ENCODE data around the gene CFAP91.

The CFAP91 gene

DNA sequence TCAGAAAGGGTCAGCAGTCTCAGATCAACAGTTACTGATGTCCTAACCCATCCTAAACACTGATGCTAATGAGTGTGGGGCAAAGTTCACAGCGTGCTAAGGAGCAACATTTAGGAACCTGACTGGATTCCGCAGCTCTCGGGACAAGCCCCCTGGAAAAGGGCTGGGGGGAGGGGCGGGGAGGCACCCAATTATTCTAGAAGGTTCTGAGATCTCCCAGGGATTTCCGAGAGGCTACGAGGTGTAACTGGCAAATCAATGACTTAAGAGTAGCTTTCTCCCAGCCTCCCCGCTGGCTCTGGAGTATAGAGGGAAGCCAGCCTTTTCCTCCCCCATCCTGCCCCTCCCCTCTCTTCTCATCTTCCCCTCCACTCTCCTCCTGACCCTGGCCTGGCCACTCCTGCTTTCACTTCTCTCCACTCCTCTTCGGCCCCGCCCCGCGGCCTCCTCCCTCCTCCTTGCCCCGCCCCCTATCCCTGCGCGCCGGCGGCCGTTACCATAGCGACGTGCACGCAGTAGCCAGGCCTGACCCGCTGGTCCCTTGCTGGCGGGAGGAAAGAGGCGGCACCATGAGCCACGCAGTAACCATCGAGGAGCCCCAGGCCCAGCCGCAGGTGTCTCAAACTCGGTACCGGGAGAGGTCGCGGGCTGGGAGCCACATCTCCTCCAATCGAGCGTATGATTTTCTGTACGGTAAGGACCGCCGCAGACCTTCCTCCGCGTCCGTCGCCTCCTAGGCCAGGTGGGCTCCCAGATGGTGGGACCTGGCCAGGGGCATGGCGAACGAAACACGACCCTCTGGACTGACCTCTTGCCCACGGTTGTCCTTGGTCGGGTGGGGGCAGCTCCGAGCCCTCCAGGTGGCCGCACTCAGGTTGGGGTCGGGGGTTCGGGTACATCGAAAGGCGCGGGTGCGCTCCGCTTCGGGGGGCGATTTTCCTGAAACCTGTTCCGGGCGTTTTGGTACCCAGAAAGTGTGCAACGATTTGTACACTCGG, at the start of gene CFAP91:
Gene CFAP91 (plus strand): TSS at position 493 of the 998 bp plus-strand sequence. CDS start 77 bp downstream, at position 570.
- DNase-seq = no peak

DNA sequence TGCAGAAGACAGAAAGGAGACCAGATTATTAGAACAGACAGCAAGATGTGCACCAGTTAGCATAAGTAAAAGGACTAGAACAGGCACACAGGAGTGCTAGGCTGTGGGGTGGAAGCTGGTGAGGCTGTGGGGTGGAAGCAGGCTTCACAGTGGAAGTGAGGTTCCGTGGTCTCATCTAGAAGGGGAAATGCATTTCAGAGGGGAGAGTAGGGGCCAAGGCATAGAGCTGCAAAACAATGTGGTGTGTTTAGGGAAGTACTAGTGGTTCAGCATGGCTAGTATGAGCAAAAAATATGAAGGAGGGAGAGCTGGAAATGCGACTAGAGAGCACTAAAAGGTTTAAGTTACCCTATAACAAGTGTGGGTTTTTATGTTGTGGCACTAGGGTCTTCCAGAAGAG, 48.9 kb upstream of the CFAP91 start:
- DNase-seq = peak; percentile 52 to 62

DNA sequence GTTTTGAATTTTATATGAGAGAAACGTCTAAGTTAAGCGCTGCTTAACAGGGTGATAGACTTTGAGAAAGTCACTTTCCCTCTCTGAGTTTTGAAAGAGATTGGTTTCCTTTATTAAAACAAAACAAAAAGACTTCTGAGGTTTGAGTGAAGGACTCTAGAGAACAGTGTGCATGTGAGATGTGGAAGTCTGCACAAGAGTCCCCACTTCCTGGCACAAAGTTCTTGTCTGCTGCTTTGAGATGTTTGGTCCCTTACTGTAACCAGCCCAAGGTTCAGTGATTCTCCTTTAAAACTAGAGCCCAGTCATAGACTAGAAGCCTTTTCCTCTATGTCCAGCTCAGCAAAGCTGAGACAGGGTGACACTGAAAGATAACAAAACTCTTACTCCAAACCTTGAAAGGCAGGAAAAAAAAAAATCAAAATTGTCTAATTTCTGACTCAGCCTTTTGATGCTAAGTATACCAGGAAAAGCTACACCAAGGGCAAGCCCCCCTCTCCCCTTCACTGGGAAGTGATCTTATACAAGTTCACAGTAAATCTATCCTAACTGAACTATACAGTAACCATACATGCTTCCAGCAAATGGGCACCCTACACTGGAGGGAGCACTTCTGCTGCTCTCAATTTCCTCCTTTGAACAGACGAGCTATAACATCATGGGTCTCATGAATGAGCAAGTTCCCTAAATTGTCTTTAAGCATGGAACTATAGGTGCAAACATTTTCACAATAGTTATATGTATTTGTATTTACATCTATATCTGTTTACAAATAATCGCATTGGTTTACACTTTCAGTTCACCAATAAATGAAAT, 44.7 kb upstream of the CFAP91 start:
- DNase-seq = peak; percentile 6 to 14

DNA sequence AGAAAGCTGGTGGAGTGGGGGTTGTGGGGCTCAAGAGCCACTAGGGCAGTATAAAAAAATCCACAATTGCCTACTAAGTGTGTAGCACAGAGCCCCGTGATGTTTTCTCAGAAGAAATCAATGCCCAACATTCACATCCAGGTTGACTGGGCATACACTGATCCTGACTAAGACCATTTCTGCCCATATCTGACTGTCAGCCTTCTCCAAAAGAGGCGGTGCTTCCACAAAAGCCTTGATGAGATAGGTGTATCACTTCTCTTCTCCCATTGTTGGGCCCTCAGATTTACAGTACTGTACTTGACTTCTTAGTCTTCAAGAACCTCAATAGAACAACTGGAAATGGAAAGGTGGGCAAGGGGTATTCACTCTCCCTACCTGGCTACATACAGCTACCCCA, 43.8 kb upstream of the CFAP91 start:
- DNase-seq = no peak

DNA sequence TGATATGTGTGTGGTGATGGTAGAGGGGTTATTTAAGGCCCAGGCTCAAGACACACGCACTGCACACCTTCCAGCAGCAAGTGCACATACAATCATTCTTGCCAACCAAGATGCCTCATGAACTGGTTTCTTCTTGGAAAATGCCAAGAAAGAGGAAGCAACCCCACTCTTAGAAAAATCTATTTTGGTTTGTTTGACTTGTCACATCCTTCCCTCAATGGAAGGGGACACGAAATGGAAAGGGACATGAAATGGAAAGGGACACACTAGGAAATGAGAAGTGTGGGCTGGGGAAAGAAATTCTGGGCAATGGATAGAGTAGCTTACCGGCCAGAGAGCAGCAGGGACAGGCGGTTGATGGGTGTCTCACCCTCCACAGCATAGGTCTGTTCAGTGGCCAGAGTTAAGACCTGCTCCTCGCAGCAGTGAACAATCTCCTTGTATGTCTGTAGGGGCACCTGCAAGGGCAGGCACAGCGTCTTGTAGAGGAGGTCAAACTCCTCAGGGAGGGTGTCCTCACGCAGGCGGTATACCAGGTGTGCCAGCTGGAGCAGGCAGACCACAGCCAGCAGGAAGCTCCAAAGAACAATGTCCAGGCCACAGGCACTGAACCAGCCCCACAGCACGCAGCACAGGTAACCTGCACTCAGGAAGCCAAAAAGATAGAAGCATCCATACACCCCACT, 43.1 kb upstream of the CFAP91 start:
- DNase-seq = peak in 1 of 2 experiments; percentile 4

DNA sequence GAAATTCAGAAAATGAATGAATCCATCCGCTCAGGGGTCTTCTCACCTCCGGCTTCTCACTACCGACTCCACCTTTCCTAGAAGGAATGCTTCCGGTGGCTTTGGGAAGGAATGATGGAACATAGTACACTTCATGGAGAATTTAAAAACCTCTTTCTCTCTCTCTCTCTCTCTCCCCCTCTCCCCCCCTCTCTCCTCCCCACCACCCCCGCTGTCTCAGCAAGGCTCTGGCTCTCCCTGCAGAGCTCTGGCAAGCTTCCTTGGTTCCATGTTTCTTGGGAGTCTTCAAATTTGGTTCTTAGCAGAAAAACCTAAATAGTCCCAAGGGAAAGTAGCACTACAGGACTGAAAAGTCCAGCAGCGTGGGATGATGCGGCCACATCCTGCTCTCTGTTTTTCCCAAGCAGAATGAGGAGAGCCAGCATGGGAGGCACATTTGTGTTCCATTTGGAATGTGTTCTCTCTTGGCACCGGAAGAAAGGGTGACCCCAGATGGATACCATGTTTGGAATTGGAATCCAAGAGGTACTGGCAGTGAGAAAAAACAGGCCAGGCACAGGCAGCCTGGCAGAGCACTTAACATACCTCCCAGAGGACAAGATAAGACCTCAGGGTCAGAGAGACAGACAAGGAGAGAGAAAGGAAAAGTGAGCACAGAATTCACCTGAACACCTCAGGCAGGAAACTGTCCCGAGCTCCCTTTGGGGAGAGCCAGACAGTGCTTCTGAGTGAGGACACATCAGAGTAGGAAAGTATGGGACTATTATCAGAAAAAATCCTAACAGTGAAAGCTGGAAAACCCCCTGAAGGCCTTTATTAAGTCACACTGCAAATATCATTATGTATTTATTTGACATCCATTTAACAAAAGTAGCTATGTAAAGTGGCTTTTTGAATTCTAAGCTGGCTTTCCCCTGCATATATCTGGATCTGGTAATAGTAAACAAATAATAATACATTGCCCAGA, 42.1 kb upstream of the CFAP91 start, which contains the start of gene POPDC2:
Gene POPDC2 (minus strand): TSS at position 116 of the 967 bp plus-strand sequence. CDS start 166 bp downstream, outside the sequence.
- no peak for DNase-seq

DNA sequence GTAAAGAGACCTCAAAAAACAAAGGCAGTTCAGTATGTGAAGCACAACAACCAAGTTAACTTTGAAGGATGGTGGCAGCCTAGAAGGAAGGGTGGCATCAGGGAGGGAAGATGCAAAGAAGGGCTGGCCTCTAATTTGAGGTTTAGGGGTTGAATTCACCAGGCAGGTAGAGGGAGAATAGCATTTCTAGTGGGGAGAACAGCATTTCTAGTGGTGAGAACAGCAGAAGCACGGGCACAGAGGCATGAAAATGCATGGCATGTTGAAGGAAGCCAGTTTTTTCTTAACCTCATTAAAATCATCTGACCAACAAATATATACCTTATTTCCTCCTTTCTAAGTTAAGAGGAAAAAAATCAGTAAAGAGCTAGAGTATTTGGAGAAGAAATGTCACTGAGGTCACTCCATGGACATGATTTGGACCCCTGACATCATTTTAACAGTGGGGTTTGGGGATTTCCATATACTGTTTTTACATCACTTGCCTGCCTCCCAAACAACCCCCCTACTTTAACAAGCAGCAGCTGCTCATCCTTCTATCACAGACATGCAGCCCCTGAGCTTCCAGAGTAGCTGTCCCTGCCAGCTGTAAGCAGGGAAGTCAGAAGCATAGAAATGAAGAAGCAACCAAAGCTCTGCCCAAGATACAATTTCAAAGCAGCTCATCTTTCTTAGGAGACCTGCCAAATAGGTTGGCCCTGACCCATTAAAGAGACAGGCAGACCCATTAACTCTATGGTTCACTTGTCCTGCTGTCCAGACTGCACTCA, 40.0 kb upstream of the CFAP91 start:
- DNase-seq = no peak

DNA sequence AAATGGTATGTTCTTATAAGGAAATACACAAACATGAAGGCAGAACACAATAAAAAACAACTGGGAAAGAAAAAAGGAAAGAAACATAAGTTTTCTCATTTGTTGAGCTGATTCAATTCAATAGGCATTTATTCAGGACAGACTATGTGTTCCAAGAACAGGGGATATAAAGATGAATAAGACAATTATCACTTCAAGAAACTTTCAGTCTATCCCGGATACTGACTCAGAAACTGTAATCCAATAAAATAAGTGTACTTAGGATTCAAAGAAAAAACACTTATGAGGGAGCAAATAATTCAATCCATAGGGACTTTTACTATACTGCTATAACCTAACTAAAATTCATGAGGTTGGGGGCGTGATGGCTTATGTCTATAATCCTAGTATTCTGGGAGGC, 38.9 kb upstream of the CFAP91 start:
- DNase-seq = no peak

DNA sequence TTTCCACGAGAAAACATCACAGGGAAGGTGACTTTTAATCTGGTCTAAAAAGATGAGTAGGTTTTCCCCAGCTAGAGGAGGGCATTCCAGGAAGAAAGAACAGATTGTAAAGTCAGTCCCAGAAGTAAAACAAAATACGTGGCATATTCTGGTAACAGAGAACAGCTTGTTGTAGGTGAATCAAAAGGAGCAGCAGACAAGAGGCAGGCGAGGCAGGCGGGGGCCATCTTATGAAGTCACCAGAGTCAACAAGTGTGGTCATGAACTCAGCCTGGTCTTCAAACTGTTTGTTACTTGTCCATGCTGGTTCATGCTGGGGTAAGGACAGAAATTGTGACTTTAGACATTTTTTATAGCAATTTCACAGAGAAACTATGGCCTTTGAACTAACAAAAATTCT, 38.5 kb upstream of the CFAP91 start:
- DNase-seq = no peak

DNA sequence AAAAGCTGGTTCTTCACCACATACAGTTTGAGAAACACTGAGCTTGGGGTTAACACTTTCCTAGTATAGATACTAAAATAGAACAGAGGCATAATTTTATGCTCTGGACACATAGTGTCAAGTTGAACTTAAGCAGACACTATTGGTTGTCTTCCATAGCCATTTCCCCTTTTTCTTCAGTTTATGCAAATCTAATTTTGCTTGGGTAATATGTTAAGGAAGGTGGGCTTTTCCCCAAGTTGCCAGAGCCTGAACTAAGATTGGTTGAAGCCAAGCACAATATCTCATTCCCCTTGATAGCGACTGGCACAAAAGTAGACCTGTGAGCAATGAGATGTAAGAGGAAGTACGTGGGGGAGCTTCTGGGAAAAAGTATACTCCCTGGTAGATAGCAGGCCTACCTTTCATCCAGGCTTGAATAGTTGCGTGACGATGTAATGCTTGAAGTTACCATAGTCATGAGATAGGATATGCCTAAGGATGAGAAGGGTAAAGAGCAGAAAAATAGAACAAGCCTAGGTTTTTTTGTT, 37.9 kb upstream of the CFAP91 start:
- peak; percentile 15 to 18 for DNase-seq

DNA sequence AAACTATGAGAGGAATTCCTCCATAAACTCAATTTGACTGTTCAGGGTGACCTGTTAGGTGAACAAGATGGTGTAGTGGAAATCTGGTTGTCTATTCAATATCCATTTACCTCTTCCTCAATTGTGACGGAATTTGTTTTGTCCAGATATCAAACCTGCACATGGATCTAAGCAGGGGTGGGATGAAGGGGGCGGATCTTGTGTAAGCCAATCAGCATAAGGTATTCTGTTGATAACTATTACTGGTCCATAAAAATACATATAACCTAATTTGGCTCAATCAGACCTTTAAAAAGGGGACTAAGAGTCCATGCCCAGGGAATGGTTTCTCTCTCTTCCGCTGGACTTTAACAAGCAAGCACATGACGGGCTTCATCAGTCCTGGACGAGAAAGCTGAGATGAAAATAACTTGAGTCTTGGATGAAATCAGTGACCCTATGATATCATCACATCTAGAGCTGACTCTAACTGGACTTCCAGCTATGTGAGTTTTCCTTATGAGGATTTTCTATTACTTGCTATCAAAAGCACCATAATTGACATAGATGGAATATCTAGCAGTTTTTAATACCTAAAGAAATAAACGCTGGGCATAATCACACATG, 36.8 kb upstream of the CFAP91 start:
- DNase-seq = no peak

DNA sequence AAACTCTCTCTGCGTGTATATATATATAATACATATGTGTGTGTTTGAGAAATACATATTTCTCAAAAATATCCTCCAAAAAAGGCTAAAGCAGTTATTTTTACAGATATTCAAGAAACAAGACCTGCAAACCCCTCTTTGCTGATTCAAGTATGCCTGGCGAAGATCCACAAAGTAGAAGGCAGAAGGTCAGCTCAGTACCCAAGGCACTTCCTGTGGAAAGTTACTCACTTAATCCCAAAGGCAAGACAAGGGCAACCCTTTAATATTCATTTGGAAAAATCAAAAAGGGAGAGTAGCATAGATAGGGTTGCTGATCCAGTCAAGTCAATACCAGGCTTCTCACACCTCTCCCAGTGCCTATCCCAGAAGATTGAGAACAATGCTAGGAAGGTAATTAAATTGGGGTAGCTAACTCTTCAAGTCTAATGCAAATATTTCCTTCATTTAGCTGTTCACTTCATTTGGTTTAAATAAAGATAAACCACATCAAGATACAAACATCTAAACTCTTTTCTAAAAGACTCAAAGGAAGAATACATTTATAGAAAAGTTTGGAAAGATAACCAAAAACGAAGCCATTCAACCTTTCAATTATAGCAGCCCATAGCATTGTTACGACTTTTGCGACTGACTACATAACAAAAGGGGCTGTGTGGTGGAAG, 32.8 kb upstream of the CFAP91 start:
- no peak for DNase-seq

DNA sequence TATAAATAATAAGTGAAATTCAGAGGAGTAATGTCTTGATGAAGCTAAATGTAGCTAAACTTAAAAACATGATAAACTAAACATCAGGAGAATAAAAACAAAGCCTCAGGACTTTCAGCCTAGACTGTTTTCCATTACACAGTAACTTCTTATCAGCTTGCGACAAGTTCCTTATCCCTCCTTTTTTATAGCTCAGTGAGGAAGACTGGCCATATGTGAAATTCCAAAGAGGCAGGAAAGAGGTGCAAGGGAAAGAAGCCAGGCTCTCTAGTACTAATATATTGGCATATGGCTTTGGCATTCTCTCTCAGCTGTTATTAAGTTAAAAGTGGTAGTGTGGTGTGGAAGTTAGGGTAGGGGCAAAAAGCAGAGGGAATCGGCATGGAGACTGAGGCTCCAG, 30.0 kb upstream of the CFAP91 start:
- DNase-seq = no peak

DNA sequence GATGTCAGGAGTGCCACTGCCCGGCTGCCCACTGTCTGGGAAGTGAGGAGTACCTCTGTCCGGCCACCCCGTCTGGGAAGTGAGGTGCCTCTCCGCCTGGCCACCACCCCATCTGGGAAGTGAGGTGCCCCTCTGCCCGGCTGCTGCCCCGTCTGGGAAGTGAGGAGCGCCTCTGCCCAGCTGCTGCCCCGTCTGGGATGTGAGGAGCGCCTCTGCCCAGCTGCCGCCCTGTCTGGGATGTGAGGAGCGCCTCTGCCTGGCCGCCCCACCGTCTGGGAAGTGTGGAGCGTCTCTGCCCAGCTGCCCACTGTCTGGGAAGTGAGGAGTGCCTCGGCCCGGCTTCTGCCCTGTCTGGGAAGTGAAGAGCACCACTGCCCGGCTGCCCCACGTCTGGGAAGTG, 28.9 kb upstream of the CFAP91 start:
- no peak for DNase-seq

DNA sequence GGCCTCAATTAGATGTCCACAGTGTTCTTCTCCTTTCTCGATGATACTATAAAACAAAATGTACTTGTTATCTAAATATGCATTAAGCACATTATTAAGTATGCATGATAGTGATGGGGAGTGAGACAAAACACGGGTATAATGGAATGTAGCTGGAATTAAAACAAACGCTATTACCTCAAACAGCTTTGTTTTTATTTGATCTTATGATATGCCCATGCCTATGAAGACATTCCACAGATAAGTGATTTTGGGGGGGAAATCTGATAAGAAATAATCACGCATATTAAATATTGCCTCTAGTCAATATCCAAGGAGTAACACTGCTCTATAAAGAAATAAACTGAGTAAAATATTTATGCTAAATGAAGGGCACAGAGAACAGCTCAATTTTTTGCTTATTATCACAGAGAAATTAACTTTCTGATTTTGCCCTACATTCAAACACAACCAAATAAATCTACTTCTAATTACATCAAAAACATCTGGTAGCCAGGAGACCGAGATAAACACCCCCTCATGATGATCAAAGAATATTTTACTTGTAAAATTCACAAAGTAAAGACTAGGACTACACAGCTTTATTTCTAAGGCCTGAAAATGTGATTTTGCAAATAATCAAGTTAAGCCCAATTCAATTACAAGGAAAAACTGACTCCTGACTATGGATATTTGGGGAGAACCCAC, 27.5 kb upstream of the CFAP91 start:
- no peak for DNase-seq

DNA sequence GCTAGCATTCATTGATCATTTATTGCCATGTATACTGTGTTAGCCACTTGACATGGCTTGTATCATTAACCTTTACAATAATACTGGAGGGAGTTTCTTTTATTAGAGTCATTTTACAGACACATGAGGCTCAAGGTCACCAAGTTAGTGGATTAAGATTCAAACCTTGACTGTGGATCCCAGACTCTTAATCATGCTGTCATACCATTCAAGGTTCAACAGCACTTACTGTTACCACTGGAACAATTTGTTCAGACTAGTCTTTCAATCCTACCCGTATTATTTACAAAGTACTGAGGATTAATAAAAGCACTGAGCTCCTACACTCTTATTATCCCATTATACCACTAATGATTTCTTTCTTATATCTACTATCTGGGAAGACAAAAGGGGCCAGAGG, 26.8 kb upstream of the CFAP91 start:
- DNase-seq = no peak

DNA sequence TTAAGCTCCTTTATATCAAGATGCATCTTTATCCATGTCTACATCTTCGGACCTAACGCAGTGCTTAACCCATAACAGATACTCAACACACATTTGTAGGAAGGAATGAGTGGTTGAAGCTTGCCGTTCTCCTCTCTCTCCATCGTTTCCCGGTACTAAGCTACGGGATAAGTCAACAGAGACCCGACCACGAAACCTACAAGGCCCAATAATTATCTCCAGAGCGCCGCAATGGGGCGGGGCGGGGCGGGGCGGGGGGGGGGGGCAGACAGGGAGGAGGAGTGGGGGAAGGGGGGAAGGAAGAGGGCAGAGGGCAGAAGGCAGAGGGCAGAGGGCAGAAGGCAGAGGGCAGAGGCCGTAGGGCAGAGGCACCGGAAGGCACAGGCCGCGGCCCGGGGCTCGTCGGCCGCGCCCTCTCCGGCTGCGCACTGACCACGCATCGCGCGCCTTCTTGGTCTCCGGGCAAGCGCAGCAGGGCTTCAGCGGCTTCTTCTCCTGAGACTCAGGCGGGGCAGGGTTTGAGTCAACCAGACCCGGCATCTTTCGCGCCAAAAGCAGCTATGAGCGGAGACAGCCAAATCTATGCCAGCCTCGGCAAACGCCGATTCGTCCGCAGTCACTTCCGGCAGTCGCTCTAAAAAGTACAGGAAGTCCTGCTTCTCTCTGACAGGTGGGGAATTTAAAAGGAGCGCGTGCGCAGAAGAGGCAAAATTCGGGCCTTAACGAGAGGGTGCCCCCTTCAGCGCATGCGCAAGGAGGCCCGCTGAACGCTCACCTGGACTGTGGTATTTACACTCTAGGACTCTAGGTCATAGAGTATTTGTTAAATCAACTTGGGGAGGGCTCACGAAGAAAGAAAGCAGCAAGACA, 25.8 kb upstream of the CFAP91 start, which contains the start of gene COX17:
Gene COX17 (minus strand): TSS at position 636 of the 870 bp plus-strand sequence. CDS start 96 bp downstream, at position 540.
- DNase-seq = peak; percentile 94 to 95

DNA sequence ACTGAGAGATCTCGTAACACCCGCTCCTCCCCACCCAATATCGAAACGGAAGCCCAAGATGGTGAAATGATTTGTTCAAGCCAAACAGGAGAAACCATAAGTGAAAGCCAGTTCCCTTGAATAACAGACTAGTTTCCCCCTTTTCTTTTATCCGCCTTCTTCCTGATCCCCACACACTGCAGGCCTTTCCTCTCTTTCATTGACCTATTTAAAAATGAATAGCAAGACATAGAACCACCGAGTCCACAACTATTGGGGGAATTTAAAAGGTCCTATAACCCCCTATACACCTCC, 25.2 kb upstream of the CFAP91 start:
- peak in 1 of 2 experiments; percentile 86 for DNase-seq

Measured in Kasumi-1 (cell line).